Measurements from ENCODE around the gene POLR1A. TPM values are rescaled to one million over a fixed set of nuclear protein-coding genes. Genes with fewer than 3 reads are reported as not detected.

The POLR1A gene
- total and polyA plus RNA-seq, 2 experiments from 2014 or later, result 6.3 to 19.0 TPM

DNA sequence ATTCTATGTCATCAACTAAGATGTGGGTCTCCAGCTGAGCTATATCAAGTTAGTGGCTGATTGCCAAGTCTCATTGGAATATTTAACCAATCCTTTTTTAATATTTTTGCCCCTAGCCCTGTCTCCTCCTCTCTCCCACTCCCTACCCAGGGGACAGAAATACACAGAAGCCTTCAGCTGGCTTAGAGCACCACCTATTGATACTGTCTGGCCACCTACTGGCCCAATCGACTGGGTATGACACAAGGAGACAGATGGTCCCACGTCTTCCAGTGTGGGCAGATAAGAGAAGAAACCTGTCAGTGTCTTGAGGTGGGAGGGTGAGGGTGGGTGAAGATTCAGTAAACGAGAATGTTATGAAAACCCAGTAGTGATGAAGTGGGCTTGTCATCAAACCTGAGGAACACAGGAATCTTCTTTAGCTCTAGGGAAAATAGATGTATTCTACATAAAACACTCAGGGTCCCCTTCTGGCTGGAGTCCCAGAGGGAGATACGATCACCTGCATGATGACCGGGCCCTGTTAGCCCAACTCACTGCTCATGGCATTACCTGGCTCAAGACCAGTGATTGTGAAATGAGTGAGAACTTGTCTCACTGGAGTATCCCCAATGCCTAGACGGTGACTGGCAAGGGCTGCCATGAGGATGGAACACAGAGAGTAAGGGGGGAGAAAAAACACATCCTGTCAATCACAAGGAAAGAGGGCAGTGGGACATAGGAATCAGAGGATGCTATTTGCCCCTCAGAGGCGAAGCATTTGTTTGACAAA, 26.7 kb downstream of the POLR1A start:
- WGBS (ENCODE audit: low lambda C conversion rate, missing lambda C conversion rate), result 76% methylated on average over 7 of the region's 7 CpGs
- Histone ChIP-seq H3K9me2 (replicated peaks; ENCODE audit: insufficient read depth) (no peaks in the 10 kb centered on the region), H3K9me3 (ENCODE audit: low read depth) (no peaks in the 10 kb centered on the region), H2AFZ (no peak overlapping the region), H3K79me2 (no peaks in the 10 kb centered on the region), H3K27me3 (no peaks in the 10 kb centered on the region), H4K20me1 (ENCODE audit: insufficient read depth, poor library complexity, severe bottlenecking) (no peaks in the 10 kb centered on the region), H3K27ac (no peak overlapping the region), H3K36me3 (replicated peaks; ENCODE audit: insufficient read depth, low read depth) (no peaks in the 10 kb centered on the region), H3K4me3 (no peak overlapping the region), H3K4me1 (ENCODE audit: insufficient read depth) (peaks cover 8% of the 10 kb centered on the region), H3K4me2 (no peak overlapping the region)
- TF ChIP-seq, protein P1, sequence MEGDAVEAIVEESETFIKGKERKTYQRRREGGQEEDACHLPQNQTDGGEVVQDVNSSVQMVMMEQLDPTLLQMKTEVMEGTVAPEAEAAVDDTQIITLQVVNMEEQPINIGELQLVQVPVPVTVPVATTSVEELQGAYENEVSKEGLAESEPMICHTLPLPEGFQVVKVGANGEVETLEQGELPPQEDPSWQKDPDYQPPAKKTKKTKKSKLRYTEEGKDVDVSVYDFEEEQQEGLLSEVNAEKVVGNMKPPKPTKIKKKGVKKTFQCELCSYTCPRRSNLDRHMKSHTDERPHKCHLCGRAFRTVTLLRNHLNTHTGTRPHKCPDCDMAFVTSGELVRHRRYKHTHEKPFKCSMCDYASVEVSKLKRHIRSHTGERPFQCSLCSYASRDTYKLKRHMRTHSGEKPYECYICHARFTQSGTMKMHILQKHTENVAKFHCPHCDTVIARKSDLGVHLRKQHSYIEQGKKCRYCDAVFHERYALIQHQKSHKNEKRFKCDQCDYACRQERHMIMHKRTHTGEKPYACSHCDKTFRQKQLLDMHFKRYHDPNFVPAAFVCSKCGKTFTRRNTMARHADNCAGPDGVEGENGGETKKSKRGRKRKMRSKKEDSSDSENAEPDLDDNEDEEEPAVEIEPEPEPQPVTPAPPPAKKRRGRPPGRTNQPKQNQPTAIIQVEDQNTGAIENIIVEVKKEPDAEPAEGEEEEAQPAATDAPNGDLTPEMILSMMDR (IDR thresholded peaks at IDR 0.05; ENCODE audit: poor library complexity), result peak; percentile 57
- TF ChIP-seq EZH2 (IDR thresholded peaks at IDR 0.05; ENCODE audit: borderline replicate concordance), result no peak
- DNase-seq (ENCODE audit: low spot score), result peak; percentile 38

DNA sequence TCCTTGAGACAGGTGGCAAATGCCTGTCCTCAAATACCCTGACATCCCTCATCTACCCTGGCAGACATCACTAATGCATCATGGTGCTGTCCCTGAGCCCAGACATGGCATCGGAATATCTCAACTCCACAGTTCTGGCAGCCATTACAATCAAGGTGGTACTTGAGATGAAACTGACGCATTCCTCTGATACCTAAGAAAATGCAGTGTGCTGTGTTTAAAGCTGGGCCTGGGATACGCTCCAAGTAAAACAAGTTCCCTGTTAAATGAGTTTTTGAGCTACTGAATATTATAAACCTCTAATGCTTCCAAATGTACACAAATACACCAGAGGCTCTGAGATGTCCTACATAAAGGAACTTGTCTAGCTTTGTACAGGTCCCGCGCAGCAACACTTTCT, 29.8 kb downstream of the POLR1A start:
- H3K4me3 ChIP-seq, result no peak overlapping the region
- 97% methylated on average over 5 of the region's 5 CpGs for WGBS (ENCODE audit: low lambda C conversion rate, missing lambda C conversion rate)

DNA sequence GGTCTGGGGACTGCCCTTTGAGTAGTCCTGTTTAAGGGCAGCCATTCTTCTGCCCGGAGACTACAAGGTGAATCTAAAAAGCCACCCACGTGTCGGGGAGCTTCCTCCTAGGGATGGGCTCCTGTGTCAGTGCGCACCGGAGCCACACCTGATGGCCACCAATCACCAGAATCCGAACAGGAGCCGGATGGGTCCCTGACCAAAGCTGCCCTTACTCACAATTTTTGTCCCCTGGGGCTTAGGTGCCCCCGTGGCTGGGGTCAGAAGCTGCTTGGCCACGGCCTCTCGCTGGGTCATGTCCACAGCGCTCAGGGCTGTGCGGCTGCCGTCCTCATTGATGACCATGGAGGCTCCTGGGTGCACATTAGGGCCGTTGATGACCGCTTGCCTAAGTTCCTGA, 30.9 kb downstream of the POLR1A start:
- Histone ChIP-seq H3K9me2 (replicated peaks; ENCODE audit: insufficient read depth) (no peaks in the 10 kb centered on the region), H4K20me1 (ENCODE audit: insufficient read depth, poor library complexity, severe bottlenecking) (no peaks in the 10 kb centered on the region), H3K4me2 (no peak overlapping the region), H3K4me1 (ENCODE audit: insufficient read depth) (peaks cover 3% of the 10 kb centered on the region), H3K27me3 (no peaks in the 10 kb centered on the region), H3K36me3 (replicated peaks; ENCODE audit: insufficient read depth, low read depth) (no peaks in the 10 kb centered on the region), H3K9me3 (ENCODE audit: low read depth) (no peaks in the 10 kb centered on the region), H3K79me2 (no peaks in the 10 kb centered on the region), H3K4me3 (no peak overlapping the region), H2AFZ (no peak overlapping the region), H3K27ac (no peak overlapping the region)
- no peak for DNase-seq (ENCODE audit: low spot score)
- TF ChIP-seq EZH2 (IDR thresholded peaks at IDR 0.05; ENCODE audit: borderline replicate concordance), result no peak
- no peak for TF ChIP-seq EZH2phosphoT487 (IDR thresholded peaks at IDR 0.05; ENCODE audit: low read depth, severe bottlenecking, unreplicated experiment)
- TF ChIP-seq, protein P1 (IDR thresholded peaks at IDR 0.05; ENCODE audit: poor library complexity), result no peak
- WGBS (ENCODE audit: low lambda C conversion rate, missing lambda C conversion rate), result 97% methylated on average over 15 of the region's 15 CpGs

More for the DNA sequence above, 29.8 kb downstream of the POLR1A start:
- TF ChIP-seq EZH2 (IDR thresholded peaks at IDR 0.05; ENCODE audit: borderline replicate concordance), result no peak
- TF ChIP-seq, protein P1 (IDR thresholded peaks at IDR 0.05; ENCODE audit: poor library complexity), result no peak
- no peak for TF ChIP-seq EZH2phosphoT487 (IDR thresholded peaks at IDR 0.05; ENCODE audit: low read depth, severe bottlenecking, unreplicated experiment)
- H3K27me3 ChIP-seq, result no peaks in the 10 kb centered on the region
- no peaks in the 10 kb centered on the region for H3K9me3 ChIP-seq (ENCODE audit: low read depth)
- no peak overlapping the region for H3K27ac ChIP-seq
- no peak overlapping the region for H2AFZ ChIP-seq
- no peaks in the 10 kb centered on the region for H4K20me1 ChIP-seq (ENCODE audit: insufficient read depth, poor library complexity, severe bottlenecking)
- H3K9me2 ChIP-seq (replicated peaks; ENCODE audit: insufficient read depth), result no peaks in the 10 kb centered on the region
- peaks cover 8% of the 10 kb centered on the region for H3K4me1 ChIP-seq (ENCODE audit: insufficient read depth)
- DNase-seq (ENCODE audit: low spot score), result no peak
- H3K36me3 ChIP-seq (replicated peaks; ENCODE audit: insufficient read depth, low read depth), result no peaks in the 10 kb centered on the region
- H3K79me2 ChIP-seq, result no peaks in the 10 kb centered on the region
- H3K4me2 ChIP-seq, result no peak overlapping the region
